Lower leg skin (tissue), 4 donors: ENCODE measurements around the gene SGCA. TPM values are rescaled to one million over a fixed set of nuclear protein-coding genes. Genes with fewer than 3 reads are reported as not detected.

Experiments used
- DNase-seq, 2 donors: peaks; one replicate each; pipeline ENCODE4 v3.0.0-alpha.2; 2019; ENCODE audit warnings: low spot score in 2 of 2
- H3K4me3 ChIP-seq: fragments of 200-600 bp; sonication (generic); 2 replicates; pipeline ENCODE4 v1.5.1; 2017; ENCODE audit warnings: mild to moderate bottlenecking, low read depth; ENCODE audit not compliant: poor library complexity, severe bottlenecking
- CTCF ChIP-seq, 3 donors: fragments of 450-650 bp; IDR thresholded peaks; one replicate each; pipeline ENCODE4 v1.5.1; 2016; ENCODE audit warnings: antibody characterized with exemption in 3 of 3, mild to moderate bottlenecking in 3 of 3, moderate library complexity in 2 of 3
- POLR2A ChIP-seq, 2 donors: fragments of 450-650 bp; IDR thresholded peaks; one replicate each; pipeline ENCODE4 v1.6.1; 2016 to 2017; ENCODE audit warnings: antibody characterized with exemption in 2 of 2, mild to moderate bottlenecking in 1 of 2, moderate library complexity in 1 of 2
- WGBS, 2 donors: methylation state at CpG; one replicate each; pipeline ENCODE4 v1.1.5; 2018; 5-methylcytosine and 5-hydroxymethylcytosine counted together
- intact Hi-C: fragments of 100-400 bp; cut with DNase I; formaldehyde crosslinking; loops from one replicate; pipeline ENCODE4 v1.15.0; 2023; ENCODE audit warnings: low total_unique reads
- total RNA-seq, 4 donors: library from RNA; depleted of rRNA; stranded (reverse); fragments of >200 nt; gene quantifications; one replicate each; pipeline ENCODE4 v1.1.0, GENCODE V29; 2016

SGCA gene
- total RNA-seq, 4 donors from 2014 or later, result 1.0 to 9.9 (median 5.6) TPM

- intact Hi-C loops, result loop anchor here (10.0 kb wide), 1 partner anchor 284 kb away; the partner anchor contains the start of gene RSAD1
- DNase-seq, result no peak
- TF ChIP-seq POLR2A (IDR thresholded peaks at IDR 0.05) (no peak), CTCF (IDR thresholded peaks at IDR 0.05) (no peak)
- 71 to 77% methylated on average over 6 to 8 of the region's 8 CpGs for WGBS, 2 donors
- no peak overlapping the region for H3K4me3 ChIP-seq
Measured at GRCh38 chr17:50190603-50191358, 25.0 kb downstream of the SGCA start.

- no peak for TF ChIP-seq CTCF (IDR thresholded peaks at IDR 0.05)
- no peak for TF ChIP-seq POLR2A (IDR thresholded peaks at IDR 0.05)
Measured at GRCh38 chr17:50191359-50192143, 25.7 kb downstream of the SGCA start.

GRCh38 chr17:50192144-50192617 lies 26.4 kb downstream of the SGCA start:
- H3K4me3 ChIP-seq, result no peak overlapping the region
- no peak for TF ChIP-seq POLR2A (IDR thresholded peaks at IDR 0.05)
- no peak for TF ChIP-seq CTCF (IDR thresholded peaks at IDR 0.05)
- WGBS, 2 donors, result 70 to 73% methylated on average over 4 of the region's 4 CpGs
- DNase-seq, result no peak
- intact Hi-C loops, result loop anchor here (10.0 kb wide), 1 partner anchor 283 kb away; the partner anchor contains the start of gene RSAD1

More at GRCh38 chr17:50191359-50192143, 25.7 kb downstream of the SGCA start:
- no peak for DNase-seq
- WGBS, 2 donors, result 59 to 67% methylated on average over 20 to 21 of the region's 21 CpGs
- H3K4me3 ChIP-seq, result no peak overlapping the region
- intact Hi-C loops, result loop anchor here (10.0 kb wide), 1 partner anchor 283 kb away; the partner anchor contains the start of gene RSAD1

GRCh38 chr17:50192618-50193291 lies 26.9 kb downstream of the SGCA start:
- intact Hi-C loops, result loop anchor here (10.0 kb wide), 1 partner anchor 282 kb away; the partner anchor contains the start of gene RSAD1
- no peak for DNase-seq
- TF ChIP-seq CTCF (IDR thresholded peaks at IDR 0.05) (no peak), POLR2A (IDR thresholded peaks at IDR 0.05) (no peak)
- no peak overlapping the region for H3K4me3 ChIP-seq
- 72 to 77% methylated on average over 16 of the region's 16 CpGs for WGBS, 2 donors

- no peak for TF ChIP-seq CTCF (IDR thresholded peaks at IDR 0.05)
- TF ChIP-seq POLR2A (IDR thresholded peaks at IDR 0.05), result no peak
- DNase-seq, result no peak
- WGBS, 2 donors, result 65 to 66% methylated on average over 24 to 25 of the region's 25 CpGs
- intact Hi-C loops, result loop anchor here (10.0 kb wide), 1 partner anchor 280 kb away; the partner anchor contains the start of gene RSAD1
- no peak overlapping the region for H3K4me3 ChIP-seq
Measured at GRCh38 chr17:50194140-50194933, 28.5 kb downstream of the SGCA start.
